HL-60/S4 (cell line): Measurements from ENCODE around the gene NPPC.

ENCODE experiments used
- in situ Hi-C: fragments of 300-500 bp; cut with MboI; formaldehyde crosslinking; loops from 2 replicates; pipeline ENCODE4 v1.14.3; 2022; ENCODE audit warnings: low sequenced_read_pairs

Gene NPPC

GRCh38 chr2:231935815-231936214 is 9.6 kb upstream of the NPPC start:
- in situ Hi-C loops: no loop called here

- in situ Hi-C loops: no loop called here
Measured at GRCh38 chr2:231935207-231935524, 9.0 kb upstream of the NPPC start.

- in situ Hi-C loops: no loop called here
Measured at GRCh38 chr2:231934441-231935206, 8.4 kb upstream of the NPPC start.

GRCh38 chr2:231933916-231934401 is 7.8 kb upstream of the NPPC start:
- in situ Hi-C loops: no loop called here

GRCh38 chr2:231932985-231933915 is 7.1 kb upstream of the NPPC start:
- in situ Hi-C loops: no loop called here

GRCh38 chr2:231932711-231932970 is 6.4 kb upstream of the NPPC start:
- in situ Hi-C loops: no loop called here

- in situ Hi-C loops: no loop called here
Measured at GRCh38 chr2:231931481-231931915, 5.3 kb upstream of the NPPC start.

GRCh38 chr2:231930593-231931281 is 4.5 kb upstream of the NPPC start:
- in situ Hi-C loops: no loop called here

- in situ Hi-C loops: no loop called here
Measured at GRCh38 chr2:231929961-231930592, 3.9 kb upstream of the NPPC start.

GRCh38 chr2:231928901-231929725 is 2.9 kb upstream of the NPPC start:
- in situ Hi-C loops: no loop called here

GRCh38 chr2:231928481-231928880 is 2.3 kb upstream of the NPPC start:
- in situ Hi-C loops: no loop called here

- in situ Hi-C loops: no loop called here
Measured at GRCh38 chr2:231927566-231927890, 1.3 kb upstream of the NPPC start.

- in situ Hi-C loops: no loop called here
Measured at GRCh38 chr2:231926761-231927565, 767 bp upstream of the NPPC start.

GRCh38 chr2:231925303-231926179 is 655 bp downstream of the NPPC start:
- in situ Hi-C loops: no loop called here

- in situ Hi-C loops: no loop called here
Measured at GRCh38 chr2:231924889-231925275, 1.3 kb downstream of the NPPC start.

GRCh38 chr2:231923951-231924888 is 2.0 kb downstream of the NPPC start:
- in situ Hi-C loops: no loop called here

- in situ Hi-C loops: no loop called here
Measured at GRCh38 chr2:231923010-231923344, 3.2 kb downstream of the NPPC start.
